NOMO-1 (cell line): ENCODE data around the gene TPP1.

Source experiments
- DNase-seq, 2 experiments: peaks; one replicate each; lab custom pipeline; 2025; ENCODE audit not compliant: unreplicated experiment in 2 of 2; lab: John Stamatoyannopoulos, UW

The TPP1 gene

DNA sequence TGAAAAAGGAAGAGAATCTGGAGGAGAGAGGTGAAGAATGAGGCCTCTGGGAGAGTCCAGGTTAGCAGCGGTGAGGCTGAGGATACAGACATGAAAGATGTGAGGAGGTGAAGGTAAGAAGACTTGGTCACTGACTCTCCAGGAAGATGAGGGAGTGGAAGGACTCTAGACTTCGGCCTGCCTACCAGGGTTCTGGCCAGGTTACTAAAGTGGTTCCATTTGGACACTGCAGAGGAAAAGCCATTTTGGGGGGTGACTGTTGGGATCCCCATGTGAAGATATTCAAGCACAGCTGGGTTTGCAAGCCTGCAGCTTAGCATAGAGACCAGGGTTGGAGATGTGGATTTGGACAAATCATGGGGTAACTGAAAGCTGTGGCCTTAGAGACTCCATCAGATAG lies 28.6 kb upstream of the TPP1 start:
- DNase-seq: no peak

DNA sequence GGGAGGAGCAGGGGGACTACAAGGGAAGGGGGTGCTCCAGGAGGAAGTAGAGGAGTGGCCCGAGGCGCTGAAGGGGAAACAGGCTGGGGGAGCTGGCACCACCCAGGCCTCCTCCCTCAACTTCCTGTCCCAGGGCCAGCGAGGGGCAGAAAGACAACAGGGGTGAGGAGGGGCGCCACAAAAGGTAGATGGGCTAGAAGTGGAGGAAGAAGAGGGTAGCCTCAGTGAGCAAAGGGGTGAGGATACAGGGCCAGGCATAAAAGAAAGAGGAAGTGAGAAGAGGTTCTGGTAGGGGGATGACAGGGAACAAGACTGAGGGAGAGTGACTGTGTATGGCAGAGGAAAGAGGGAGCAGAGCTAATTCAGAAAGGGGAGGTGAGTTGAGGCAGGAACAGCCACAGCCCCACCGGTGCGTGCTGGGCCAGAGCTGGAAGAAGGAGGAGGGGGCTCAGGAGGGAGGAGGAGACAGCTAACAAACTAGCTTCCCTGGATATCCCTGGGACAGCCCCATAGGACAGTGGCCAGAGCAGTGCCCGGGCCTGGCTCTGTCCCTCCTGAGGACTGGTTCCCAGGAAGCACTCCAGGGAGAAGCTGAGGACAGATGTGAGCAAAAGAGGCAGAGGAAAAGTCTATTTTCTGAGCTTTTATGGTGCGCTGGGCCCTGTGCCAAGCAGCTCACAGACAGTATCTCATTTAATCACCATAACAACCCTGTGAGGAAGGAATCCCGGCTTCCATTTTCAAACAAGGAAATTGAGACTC lies 27.9 kb upstream of the TPP1 start:
- peak; percentile 80 for DNase-seq

- no peak for DNase-seq
Measured at GRCh38 chr11:6646576-6646917, 27.3 kb upstream of the TPP1 start.

DNA sequence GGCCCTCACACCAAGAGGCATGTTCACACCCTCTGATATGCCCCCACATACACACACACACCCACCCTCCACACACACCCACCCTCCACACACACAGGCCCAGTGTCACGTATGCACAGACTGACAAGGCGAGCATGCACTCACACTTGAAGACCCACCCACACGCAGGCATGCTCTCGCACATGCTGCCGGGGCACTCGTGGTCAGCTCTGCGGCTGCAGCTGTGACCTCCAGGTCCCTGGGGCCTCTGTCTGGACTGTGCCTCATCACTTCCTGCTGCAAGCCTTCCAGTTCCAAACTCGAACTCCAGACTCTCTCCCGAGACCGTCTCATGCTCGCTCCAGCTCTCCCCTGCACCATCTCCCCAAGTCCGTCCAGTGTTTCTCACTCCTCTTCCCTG lies 26.8 kb upstream of the TPP1 start:
- DNase-seq: no peak

- no peak for DNase-seq
Measured at GRCh38 chr11:6642957-6643356, 23.7 kb upstream of the TPP1 start.

- DNase-seq: no peak
Measured at GRCh38 chr11:6640985-6641701, 21.9 kb upstream of the TPP1 start.

- no peak for DNase-seq
Measured at GRCh38 chr11:6640036-6640984, 21.1 kb upstream of the TPP1 start.

DNA sequence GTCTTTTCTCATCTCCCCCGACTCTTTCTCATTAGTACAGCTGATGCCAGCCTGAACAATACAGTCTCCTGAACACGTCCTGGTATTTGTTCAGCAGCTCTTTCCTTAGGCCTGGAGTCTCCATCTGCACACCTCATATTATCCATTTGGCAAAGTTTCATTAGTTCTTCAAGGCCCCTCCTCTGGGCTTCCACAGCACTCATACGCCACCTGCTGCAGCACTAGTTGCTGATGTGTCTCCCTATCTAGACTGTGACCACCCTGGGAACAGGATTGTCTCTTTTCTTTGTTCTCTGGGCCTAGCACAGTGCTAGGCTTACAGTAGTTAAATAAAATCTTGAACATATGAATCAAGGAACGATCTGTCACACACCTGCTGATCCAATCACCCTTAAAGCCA lies 19.2 kb upstream of the TPP1 start:
- no peak for DNase-seq

GRCh38 chr11:6637871-6638270 lies 18.6 kb upstream of the TPP1 start:
- no peak for DNase-seq

- no peak for DNase-seq
Measured at GRCh38 chr11:6636480-6636879, 17.3 kb upstream of the TPP1 start.

DNA sequence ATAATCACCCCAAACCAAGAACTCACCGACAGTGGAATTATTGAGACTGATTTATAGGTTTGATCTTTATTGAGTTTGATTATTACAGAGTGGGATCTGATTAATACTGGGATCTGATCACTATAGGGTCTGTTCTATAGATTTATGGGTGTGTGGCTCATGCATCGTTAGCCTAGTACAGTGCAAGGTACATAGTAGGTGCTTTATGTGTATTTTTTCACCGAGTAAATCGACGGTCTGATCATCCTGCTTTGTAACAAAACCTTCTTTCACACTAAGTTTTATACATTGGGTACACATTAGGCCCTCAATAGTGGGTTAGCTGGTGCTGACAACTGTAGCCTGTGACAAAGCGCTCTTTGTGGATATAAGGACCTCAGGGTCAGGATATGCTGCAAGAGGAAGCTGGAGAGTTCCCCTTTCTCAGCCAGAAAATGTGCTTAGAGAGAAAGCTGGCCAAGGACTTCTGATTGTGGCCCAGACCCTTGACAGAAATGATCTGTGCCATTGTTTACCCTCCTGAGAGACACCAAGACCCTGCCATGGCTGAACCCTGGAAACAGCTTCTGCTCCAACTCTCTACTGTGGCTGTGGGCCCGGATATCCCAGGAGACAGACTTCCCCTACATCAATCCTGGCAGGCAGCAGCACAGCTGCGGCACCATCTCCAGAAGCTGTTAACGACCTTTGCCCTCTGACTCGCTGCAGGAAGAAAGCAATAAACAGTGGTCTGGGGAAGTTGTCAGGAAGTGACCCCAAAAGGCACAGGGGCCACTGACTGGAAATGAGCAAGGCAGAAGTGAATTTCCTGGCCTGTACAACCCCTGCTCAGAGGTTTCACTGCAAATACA lies 16.1 kb upstream of the TPP1 start:
- peak; percentile 86 to 91 for DNase-seq

DNA sequence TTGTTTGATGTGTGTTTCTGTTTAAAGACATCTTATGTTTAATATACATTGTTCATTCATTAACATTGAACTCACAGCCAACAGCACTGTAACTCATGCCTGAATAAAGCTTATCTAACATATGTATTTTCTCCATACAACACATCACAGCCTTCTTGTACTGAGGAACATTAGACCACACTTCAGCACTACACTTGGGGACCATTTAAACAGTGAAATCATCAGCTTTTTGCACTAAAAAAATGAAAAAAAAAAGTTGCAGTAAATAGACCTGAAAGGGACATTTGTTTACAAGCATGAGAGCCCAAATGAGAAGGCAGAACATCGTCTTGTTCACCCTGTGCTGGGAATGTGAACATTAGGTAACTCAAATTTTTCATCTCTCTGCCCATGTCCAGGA lies 15.3 kb upstream of the TPP1 start:
- DNase-seq: no peak

GRCh38 chr11:6633422-6634408 lies 14.5 kb upstream of the TPP1 start:
- no peak for DNase-seq

DNA sequence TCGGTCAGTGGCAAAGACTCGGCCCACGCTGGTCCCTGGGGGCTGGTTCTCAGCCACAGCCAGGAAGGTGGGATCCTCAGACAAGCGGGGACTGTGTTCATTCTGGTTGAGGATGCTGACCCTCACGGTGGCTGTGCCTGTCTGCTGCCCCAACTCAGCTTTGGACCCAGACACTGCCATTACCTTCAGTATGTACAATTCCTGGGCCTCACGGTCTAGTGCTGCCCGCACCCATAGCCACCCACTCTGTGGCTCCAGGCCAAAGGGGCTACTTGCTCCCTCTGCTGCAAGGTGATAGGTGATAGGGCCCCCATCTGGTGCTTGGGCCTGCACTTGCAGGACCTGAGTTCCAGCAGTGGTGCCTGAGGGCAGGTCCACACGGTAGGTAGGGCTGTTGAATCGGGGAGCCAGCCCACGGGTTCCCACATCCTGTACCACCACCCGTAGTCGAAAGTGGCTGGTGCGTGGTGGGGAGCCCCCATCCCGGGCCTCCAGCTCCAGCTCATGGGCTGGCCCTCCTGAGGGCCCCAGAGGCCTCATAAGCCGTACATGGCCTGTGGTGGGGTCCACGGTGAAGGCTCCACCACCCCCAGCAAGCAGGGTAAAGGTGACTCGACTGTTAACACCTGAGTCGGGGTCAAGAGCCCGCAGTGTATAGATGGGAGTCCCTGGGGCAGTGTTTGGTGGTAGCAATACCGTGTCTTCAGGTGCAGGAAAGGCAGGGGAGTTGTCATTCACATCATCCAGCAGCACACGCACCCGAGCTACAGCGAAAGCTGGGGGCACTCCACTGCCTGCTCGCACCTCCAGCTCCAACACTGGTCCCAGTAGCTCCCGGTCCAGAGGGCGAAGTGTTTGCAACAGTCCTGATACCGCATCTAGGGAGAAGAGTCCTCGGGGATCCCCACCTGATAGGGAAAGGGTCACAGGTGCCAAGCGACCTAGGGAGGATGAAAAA lies 13.2 kb upstream of the TPP1 start:
- no peak for DNase-seq

DNA sequence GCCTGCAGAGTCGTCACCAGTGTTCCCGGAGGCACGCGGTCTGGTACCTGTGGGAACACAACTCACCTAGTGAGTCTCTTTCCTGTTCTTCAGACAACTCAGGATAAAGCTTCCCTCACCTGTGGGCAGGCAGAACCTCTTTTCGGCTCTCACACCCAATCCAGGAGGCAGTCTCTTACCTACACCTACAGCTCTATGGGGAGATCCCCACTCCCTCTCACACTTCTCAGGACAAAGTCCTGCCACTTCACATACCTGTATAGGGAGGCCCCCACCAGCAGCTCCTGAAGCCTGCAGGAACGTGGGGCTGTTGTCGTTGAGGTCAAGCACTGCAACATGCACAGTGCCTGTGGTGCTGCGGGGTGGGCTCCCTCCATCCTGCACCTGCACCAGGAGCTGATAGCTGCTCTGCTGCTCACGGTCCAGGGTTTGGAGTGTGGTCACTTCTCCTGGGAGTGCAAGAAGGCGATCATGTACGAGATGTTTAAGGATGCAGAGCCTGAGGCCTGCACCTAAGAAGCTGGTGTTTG lies 12.2 kb upstream of the TPP1 start:
- DNase-seq: no peak

- no peak for DNase-seq
Measured at GRCh38 chr11:6630632-6631291, 11.5 kb upstream of the TPP1 start.

- no peak for DNase-seq
Measured at GRCh38 chr11:6629892-6630631, 10.8 kb upstream of the TPP1 start.
